BE2C (cell line): ENCODE data around the gene RXRB.

Source experiments
- DNase-seq: peaks from one replicate; pipeline ENCODE4 v3.0.0-alpha.2; 2020
- H3K27me3 ChIP-seq: fragments of 250-450 bp; sonication (Bioruptor Pico); 2 replicates; pipeline ENCODE4 v1.5.1; 2020; ENCODE audit warnings: mild to moderate bottlenecking
- H3K36me3 ChIP-seq: fragments of 250-450 bp; sonication (Bioruptor Pico); 2 replicates; pipeline ENCODE4 v1.5.1; 2020; ENCODE audit warnings: mild to moderate bottlenecking
- H3K4me1 ChIP-seq: fragments of 250-450 bp; sonication (Bioruptor Pico); 2 replicates; pipeline ENCODE4 v1.5.1; 2020
- H3K4me3 ChIP-seq: 2 replicates; pipeline ENCODE4 v1.5.1; 2011; ENCODE audit warnings: low read depth, low read length
- H3K9me3 ChIP-seq: fragments of 250-450 bp; sonication (Bioruptor Pico); 2 replicates; pipeline ENCODE4 v1.5.1; 2020
- TF ChIP-seq, protein P1 (sequence below): IDR thresholded peaks from 2 replicates; pipeline ENCODE4 v1.5.1; 2012; ENCODE audit warnings: mild to moderate bottlenecking, low read depth, low read length

The RXRB gene

DNA sequence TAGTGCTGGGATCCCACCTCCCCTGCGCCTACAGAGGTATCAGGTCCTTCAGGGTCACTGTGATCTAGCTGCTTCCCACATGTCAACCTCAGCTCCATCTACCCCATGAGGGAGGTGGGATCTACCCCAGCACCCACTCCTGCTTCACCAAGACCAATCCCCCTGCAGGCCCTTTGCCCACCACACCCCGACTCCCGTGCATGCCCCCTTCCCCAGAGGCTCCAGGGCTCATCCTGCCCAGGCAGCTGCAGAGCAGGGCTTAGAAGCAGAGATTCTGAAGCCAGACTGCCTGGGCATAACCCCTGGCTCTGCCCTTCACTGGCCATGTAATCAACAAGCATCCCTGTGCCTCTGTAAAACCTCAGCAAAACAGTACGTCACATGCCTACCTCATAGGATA is 25.7 kb downstream of the RXRB start:
- Histone ChIP-seq H3K9me3 (no peaks in the 10 kb centered on the region), H3K36me3 (no peaks in the 10 kb centered on the region), H3K4me1 (peaks cover 3% of the 10 kb centered on the region; the same call in 1 of the 2 replicates), H3K27me3 (no peaks in the 10 kb centered on the region), H3K4me3 (no peak overlapping the region)
- DNase-seq: no peak
- TF ChIP-seq, protein P1, sequence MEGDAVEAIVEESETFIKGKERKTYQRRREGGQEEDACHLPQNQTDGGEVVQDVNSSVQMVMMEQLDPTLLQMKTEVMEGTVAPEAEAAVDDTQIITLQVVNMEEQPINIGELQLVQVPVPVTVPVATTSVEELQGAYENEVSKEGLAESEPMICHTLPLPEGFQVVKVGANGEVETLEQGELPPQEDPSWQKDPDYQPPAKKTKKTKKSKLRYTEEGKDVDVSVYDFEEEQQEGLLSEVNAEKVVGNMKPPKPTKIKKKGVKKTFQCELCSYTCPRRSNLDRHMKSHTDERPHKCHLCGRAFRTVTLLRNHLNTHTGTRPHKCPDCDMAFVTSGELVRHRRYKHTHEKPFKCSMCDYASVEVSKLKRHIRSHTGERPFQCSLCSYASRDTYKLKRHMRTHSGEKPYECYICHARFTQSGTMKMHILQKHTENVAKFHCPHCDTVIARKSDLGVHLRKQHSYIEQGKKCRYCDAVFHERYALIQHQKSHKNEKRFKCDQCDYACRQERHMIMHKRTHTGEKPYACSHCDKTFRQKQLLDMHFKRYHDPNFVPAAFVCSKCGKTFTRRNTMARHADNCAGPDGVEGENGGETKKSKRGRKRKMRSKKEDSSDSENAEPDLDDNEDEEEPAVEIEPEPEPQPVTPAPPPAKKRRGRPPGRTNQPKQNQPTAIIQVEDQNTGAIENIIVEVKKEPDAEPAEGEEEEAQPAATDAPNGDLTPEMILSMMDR: no peak

- DNase-seq: no peak
- Histone ChIP-seq H3K36me3 (no peaks in the 10 kb centered on the region), H3K9me3 (no peaks in the 10 kb centered on the region), H3K4me3 (no peak overlapping the region), H3K4me1 (peaks cover 3% of the 10 kb centered on the region; the same call in 1 of the 2 replicates), H3K27me3 (no peaks in the 10 kb centered on the region)
- TF ChIP-seq, protein P1: no peak
Measured at GRCh38 chr6:33173535-33174180, 26.8 kb downstream of the RXRB start.

DNA sequence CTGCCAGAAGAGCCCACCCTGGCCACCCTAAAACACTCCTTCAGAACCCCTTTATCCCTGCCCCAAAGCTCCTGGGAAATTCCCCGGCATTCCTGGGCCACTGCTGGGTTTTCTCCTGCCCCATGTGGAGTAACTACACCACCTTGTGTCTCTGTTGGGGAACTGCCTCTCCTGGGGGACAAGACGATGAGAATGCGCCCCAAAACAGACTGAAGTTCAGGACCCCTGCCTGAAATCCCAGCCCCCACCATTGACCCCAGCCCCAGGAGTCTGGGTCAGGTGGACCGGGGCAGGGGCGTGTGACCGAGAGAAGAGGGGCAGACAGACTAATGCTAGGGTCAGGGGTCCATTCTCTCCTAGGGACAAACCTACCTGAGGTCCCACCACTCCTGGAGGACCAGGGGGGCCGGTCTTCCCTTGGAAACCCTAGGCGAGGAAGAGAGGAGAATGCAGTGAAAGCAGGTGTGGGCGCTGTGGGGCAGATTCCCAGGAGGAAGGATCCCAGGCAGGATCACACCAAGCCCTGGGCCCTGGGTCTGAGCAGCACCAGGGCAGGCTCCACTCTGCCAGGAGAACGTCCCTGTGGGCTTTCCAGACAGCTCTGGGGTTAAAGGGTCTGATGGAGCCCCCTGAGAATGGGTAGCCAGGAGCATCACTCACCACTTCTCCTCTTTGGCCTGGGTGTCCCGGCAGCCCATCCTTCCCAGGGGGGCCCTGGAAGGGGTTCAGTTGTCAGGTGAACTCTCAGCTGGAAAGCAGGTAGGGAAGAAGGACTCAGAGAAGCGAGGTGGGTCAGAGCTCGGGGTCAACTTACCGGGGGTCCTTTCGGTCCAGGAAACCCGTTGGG is 27.6 kb downstream of the RXRB start:
- Histone ChIP-seq H3K4me3 (no peak overlapping the region), H3K4me1 (peaks cover 3% of the 10 kb centered on the region; the same call in 1 of the 2 replicates), H3K9me3 (no peaks in the 10 kb centered on the region), H3K27me3 (no peaks in the 10 kb centered on the region), H3K36me3 (no peaks in the 10 kb centered on the region)
- TF ChIP-seq, protein P1: peak; percentile 62
- peak; percentile 29 for DNase-seq

DNA sequence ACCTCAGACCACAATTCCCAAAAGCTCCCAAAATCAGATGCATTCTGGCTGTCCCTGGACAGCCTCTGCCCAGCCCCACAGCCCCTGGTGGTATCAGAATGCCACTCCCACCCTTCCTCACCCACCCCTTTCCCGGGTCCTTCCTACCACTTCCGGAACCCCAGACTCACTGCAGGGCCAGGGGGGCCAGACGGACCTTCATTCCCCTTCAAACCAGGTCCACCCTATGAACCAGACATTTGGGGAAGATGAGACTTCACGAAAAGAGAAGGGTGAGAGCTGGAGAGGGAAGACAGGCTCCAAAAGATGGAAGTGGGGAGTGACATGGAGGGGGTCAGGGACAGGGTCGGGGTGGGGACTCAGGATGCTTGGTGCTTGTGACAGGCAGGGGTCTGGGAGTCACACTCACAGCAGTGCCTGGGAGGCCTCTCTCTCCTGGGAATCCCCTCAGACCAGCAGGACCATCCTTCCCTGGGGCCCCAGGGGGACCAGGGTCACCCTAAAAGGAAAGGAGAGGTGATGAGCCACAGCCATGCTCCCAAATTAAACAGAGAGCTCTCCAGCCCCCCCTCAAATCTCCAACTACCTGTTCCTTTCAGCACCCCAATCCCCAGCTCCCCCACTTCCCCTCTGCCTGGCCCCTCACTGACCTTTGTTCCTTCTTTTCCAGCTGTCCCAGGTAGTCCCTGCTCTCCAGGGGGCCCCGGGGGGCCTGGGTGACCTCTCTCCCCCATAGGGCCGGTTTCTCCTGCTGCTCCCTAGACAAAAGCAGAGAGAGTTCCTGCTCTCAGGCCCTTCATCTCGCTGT is 28.4 kb downstream of the RXRB start:
- Histone ChIP-seq H3K4me1 (peaks cover 3% of the 10 kb centered on the region; the same call in 1 of the 2 replicates), H3K4me3 (no peak overlapping the region), H3K27me3 (no peaks in the 10 kb centered on the region), H3K9me3 (no peaks in the 10 kb centered on the region), H3K36me3 (no peaks in the 10 kb centered on the region)
- no peak for DNase-seq
- TF ChIP-seq, protein P1: no peak

DNA sequence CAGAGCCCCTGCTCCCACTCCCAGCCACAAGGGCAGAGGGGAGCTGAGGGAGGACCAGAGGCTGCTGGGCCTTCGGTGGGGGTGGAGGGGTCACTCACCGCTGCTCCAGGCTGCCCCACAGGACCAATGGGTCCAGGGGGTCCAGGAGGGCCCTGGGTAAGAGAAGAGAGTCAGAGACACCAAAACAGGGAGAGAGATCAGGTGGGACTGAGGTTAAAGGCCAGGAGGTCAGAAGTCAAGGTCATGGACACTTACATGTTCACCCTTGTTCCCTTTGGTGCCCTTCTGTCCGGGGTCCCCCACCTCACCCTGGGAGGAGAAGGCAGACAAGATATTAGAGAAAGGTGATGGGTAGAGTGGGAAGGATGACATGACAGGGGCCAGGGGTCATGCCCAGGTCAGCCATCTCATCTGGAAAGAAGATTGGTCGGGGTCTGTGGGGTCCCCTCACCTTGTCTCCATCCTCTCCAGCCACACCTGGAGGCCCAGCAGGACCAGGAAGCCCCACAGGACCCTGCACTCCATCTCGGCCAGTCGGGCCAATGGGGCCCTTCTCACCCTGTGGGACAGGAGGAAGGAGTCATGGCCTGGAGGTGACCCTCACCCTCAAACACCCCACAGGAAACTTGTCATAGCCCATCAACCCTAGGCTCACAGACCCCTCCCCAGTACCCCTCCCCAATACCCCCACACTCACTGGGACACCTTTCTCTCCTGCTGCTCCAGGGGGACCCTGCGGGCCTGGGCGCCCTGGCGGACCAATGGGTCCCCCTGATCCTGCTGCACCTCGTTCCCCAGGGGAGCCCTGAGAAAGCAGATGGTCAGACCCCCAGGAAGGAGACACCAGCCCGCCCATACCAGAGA is 29.2 kb downstream of the RXRB start:
- Histone ChIP-seq H3K4me3 (no peak overlapping the region), H3K36me3 (no peaks in the 10 kb centered on the region), H3K27me3 (no peaks in the 10 kb centered on the region), H3K9me3 (no peaks in the 10 kb centered on the region), H3K4me1 (peaks cover 3% of the 10 kb centered on the region; the same call in 1 of the 2 replicates)
- no peak for DNase-seq
- TF ChIP-seq, protein P1: no peak
